Panc1 (cell line): Measurements from ENCODE around the gene TWF1.

Source experiments
- POLR2AphosphoS5 ChIP-seq: IDR thresholded peaks from 2 replicates; pipeline ENCODE4 v1.6.1; 2012; ENCODE audit warnings: mild to moderate bottlenecking, low read depth, low read length, moderate library complexity
- REST ChIP-seq, 2 experiments: IDR thresholded peaks; 2 replicates each; pipeline ENCODE4 v1.6.1; 2011 to 2012; ENCODE audit warnings: low read depth in 2 of 2, control low read depth in 1 of 2, low read length in 1 of 2, mild to moderate bottlenecking in 1 of 2, moderate library complexity in 1 of 2; ENCODE audit not compliant: insufficient read depth in 1 of 2
- TCF7L2 ChIP-seq: IDR thresholded peaks from 2 replicates; pipeline ENCODE4 v1.6.1; 2011; ENCODE audit warnings: mild to moderate bottlenecking, low read depth, low read length, inconsistent platforms
- TF ChIP-seq, protein P1 (sequence below): fragments of 450-650 bp; IDR thresholded peaks from 2 replicates; pipeline ENCODE4 v1.5.1; 2017; ENCODE audit warnings: mild to moderate bottlenecking

DNA sequence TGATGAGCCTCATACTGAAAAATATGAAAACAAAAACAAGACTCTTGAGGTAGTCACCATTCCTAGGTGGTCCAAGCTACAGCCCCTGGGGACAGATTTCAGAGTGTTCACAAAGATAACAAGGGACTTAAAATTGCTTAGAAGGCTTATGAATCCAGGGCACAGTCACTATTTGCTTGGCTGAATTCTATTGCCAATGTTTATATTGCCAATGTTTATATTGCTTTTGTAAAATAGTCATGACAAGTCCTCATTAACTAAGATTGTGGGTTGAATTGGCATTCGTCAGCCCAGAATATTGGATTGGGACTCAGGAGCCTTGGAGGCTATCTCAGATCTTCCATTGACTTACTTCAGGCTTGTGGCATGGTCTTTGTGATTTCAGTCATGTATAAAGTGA lies 36.1 kb upstream of the TWF1 start:
- TF ChIP-seq, protein P1, sequence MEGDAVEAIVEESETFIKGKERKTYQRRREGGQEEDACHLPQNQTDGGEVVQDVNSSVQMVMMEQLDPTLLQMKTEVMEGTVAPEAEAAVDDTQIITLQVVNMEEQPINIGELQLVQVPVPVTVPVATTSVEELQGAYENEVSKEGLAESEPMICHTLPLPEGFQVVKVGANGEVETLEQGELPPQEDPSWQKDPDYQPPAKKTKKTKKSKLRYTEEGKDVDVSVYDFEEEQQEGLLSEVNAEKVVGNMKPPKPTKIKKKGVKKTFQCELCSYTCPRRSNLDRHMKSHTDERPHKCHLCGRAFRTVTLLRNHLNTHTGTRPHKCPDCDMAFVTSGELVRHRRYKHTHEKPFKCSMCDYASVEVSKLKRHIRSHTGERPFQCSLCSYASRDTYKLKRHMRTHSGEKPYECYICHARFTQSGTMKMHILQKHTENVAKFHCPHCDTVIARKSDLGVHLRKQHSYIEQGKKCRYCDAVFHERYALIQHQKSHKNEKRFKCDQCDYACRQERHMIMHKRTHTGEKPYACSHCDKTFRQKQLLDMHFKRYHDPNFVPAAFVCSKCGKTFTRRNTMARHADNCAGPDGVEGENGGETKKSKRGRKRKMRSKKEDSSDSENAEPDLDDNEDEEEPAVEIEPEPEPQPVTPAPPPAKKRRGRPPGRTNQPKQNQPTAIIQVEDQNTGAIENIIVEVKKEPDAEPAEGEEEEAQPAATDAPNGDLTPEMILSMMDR = no peak
- no peak for TF ChIP-seq POLR2AphosphoS5
- TF ChIP-seq TCF7L2 = no peak
- no peak for TF ChIP-seq REST (IDR thresholded peaks at IDR 0.05; ENCODE audit: insufficient read depth in 1 of 2, low read depth in 2 of 2, low read length in 1 of 2)
